Cardiac fibroblast (primary cell): ENCODE data around the gene NCAM1.

Source experiments
- DNase-seq, 2 donors: peaks; one replicate each; pipeline versions ENCODE4 v3.0.0 to v3.0.0-alpha.2; 2010; ENCODE audit warnings: low read depth in 2 of 2
- H3K4me3 ChIP-seq, 2 donors: replicated peaks in 1 of 2; 1 replicate in 1 of 2; 2 replicates in 1 of 2; pipeline ENCODE4 v1.5.1; 2011; ENCODE audit warnings: low read depth in 2 of 2, low read length in 2 of 2, mild to moderate bottlenecking in 2 of 2, moderate library complexity in 1 of 2
- CTCF ChIP-seq: IDR thresholded peaks from one replicate; pipeline ENCODE4 v1.5.1; 2011; ENCODE audit warnings: low read depth, mild to moderate bottlenecking, low read length, inconsistent platforms

Gene NCAM1

GRCh38 chr11:113274713-113275582 is 313.7 kb downstream of the NCAM1 start:
- DNase-seq: no peak
- TF ChIP-seq CTCF: no peak

GRCh38 chr11:113275602-113276001 is 314.4 kb downstream of the NCAM1 start:
- no peak for TF ChIP-seq CTCF
- no peak overlapping the region for H3K4me3 ChIP-seq
- no peak for DNase-seq

More at GRCh38 chr11:113274713-113275582, 313.7 kb downstream of the NCAM1 start:
- no peak overlapping the region for H3K4me3 ChIP-seq

GRCh38 chr11:113276466-113276865 is 315.2 kb downstream of the NCAM1 start:
- no peak overlapping the region for H3K4me3 ChIP-seq
- no peak for DNase-seq
- no peak for TF ChIP-seq CTCF

- DNase-seq: no peak
Measured at GRCh38 chr11:113277907-113278306, 316.7 kb downstream of the NCAM1 start.

GRCh38 chr11:113278481-113278880 is 317.3 kb downstream of the NCAM1 start:
- no peak for DNase-seq
- H3K4me3 ChIP-seq: no peak overlapping the region
- no peak for TF ChIP-seq CTCF

More at GRCh38 chr11:113277907-113278306, 316.7 kb downstream of the NCAM1 start:
- TF ChIP-seq CTCF: no peak
- H3K4me3 ChIP-seq: no peak overlapping the region

GRCh38 chr11:113278925-113279324 is 317.7 kb downstream of the NCAM1 start:
- H3K4me3 ChIP-seq: no peak overlapping the region
- TF ChIP-seq CTCF: no peak
- DNase-seq: no peak

- no peak for TF ChIP-seq CTCF
Measured at GRCh38 chr11:113279591-113279990, 318.4 kb downstream of the NCAM1 start.

More at GRCh38 chr11:113279591-113279990, 318.4 kb downstream of the NCAM1 start:
- DNase-seq: no peak
- no peak overlapping the region for H3K4me3 ChIP-seq
